Activated T-helper 1 cell treated with Interleukin-2 at 50 U/mL for 16 hours (primary cell): Measurements from ENCODE around the gene S100A10.

Source experiments
- DNase-seq: peaks from one replicate; pipeline ENCODE4 v3.0.0-alpha.2; 2020; ENCODE audit warnings: low read depth

The S100A10 gene

DNA sequence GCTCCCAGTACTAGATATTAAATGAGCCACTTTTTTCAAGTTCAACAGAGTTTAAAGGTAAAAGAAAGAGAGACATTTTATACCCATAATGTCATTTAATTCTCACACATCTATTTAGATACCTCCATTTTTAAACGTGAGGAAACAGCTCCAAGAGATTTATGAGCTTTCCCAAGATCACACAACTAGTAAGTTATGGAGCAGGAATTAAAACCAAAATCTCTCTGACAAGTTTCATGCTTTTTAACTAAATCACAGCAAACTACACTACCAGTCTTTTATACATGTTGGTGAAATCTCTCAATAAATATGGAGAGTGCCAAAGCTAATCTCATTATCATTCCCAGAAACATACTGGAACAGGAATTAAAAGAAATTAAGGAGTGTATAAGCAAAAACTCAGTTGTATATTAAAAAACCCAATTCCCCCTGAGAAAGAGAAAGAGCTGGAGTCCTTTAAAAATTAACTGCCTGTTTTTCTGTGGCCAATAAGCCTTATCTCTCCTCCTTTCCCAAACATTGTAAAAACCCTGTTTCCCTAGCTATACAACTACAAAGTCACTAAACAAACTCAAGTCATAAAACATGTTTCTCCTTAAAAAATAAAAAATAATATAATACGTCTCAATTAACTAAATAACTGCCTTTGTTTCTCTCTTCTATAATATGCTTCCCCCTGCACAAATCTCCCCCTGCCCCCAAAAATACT is 57.6 kb downstream of the S100A10 start:
- no peak for DNase-seq

DNA sequence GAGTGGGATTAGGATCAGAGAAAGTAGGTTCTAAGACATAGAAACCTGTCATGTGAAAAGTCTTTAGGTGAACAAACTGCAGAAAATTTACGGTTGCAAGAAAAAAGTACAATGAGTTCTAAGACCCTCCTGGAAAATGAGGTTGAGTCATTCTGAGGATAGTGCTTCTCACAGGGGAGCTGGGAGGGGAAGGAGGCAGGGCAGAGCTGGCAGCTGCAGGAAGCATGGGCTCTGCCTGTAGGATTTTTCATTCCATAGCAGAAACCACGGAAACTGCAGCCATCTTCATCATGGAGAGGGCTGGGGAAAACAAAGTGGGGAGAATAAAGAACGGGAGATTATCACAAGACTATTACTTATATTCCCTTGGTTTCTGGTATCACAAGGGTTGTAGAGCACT is 58.5 kb downstream of the S100A10 start:
- no peak for DNase-seq

DNA sequence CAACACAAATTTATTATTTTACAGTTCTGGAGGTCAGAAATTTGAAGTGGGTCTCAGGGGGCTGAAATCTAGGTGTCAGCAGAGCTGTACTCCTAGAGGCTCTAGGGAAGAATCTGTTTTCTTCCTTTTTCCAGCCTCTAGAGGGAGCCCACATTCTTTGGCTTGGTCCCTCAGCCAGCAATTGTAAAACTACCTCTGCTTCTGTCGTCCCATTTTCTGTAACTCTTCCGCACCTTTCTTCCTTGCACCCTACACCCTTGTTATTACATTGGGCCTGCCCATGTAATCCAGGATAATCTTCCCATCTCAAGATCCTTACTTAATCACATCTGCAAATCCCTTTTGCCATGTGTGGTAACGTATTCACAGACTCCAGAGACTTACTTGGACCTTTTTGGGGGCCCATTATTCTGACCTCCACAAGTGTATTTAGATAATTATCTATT is 59.6 kb downstream of the S100A10 start:
- DNase-seq: peak; percentile 16
